Peyer's patch (tissue), 4 donors: ENCODE data around the gene PTH2.

Source experiments
- CTCF ChIP-seq, 6 experiments: fragments of 450-650 bp in 4 of 6; fragments of 200-600 bp in 2 of 6; sonication (generic) in 1 of 6; IDR thresholded peaks; one replicate each; pipeline ENCODE4 v1.5.1; 2017 to 2019; ENCODE audit warnings: antibody characterized with exemption in 6 of 6, mild to moderate bottlenecking in 3 of 6, moderate library complexity in 1 of 6
- POLR2A ChIP-seq, 2 donors: fragments of 450-650 bp; IDR thresholded peaks; one replicate each; pipeline ENCODE4 v1.5.1; 2017; ENCODE audit warnings: antibody characterized with exemption in 2 of 2, mild to moderate bottlenecking in 2 of 2, moderate library complexity in 2 of 2

GRCh38 chr19:49459388-49459787, 36.1 kb upstream of the PTH2 start:
- TF ChIP-seq CTCF (IDR thresholded peaks at IDR 0.05) (no peak), POLR2A (IDR thresholded peaks at IDR 0.05) (no peak)
